Embryonic facial prominence (tissue), 1 donor: Measurements from ENCODE around the gene KRT10.

Experiments
- DNase-seq: peaks from one replicate; pipeline ENCODE4 v3.0.0-alpha.2; 2016; ENCODE audit errors: extremely low spot score

KRT10 gene

GRCh38 chr17:40803617-40804082 lies 18.8 kb downstream of the KRT10 start:
- peak; percentile 31 for DNase-seq

- no peak for DNase-seq
These were observed 21.3 kb downstream of the KRT10 start for GRCh38 chr17:40801157-40801556.

GRCh38 chr17:40800381-40800780 lies 22.0 kb downstream of the KRT10 start:
- DNase-seq: no peak

GRCh38 chr17:40799859-40800258 lies 22.6 kb downstream of the KRT10 start, which contains the start of gene KRT28:
Gene KRT28 (minus strand): TSS chr17:40799959. CDS start chr17:40799893, 66 bp downstream.
- DNase-seq: no peak

- DNase-seq: no peak
These were observed 25.6 kb downstream of the KRT10 start for GRCh38 chr17:40796846-40797245.

- no peak for DNase-seq
These were observed 27.3 kb downstream of the KRT10 start for GRCh38 chr17:40795019-40795667.

- no peak for DNase-seq
These were observed 27.9 kb downstream of the KRT10 start for GRCh38 chr17:40794466-40794865.

GRCh38 chr17:40793832-40794231 lies 28.6 kb downstream of the KRT10 start:
- no peak for DNase-seq

GRCh38 chr17:40791787-40792436 lies 30.5 kb downstream of the KRT10 start:
- peak; percentile 21 for DNase-seq

- peak; percentile 9 for DNase-seq
These were observed 31.3 kb downstream of the KRT10 start for GRCh38 chr17:40791111-40791510.

GRCh38 chr17:40782450-40782849 lies 40.0 kb downstream of the KRT10 start, which contains the start of gene KRT27:
Gene KRT27 (minus strand): TSS chr17:40782550. CDS start chr17:40782493, 57 bp downstream.
- DNase-seq: no peak

GRCh38 chr17:40779181-40779909 lies 43.1 kb downstream of the KRT10 start:
- no peak for DNase-seq

- DNase-seq: no peak
These were observed 44.0 kb downstream of the KRT10 start for GRCh38 chr17:40778461-40778860.

GRCh38 chr17:40777971-40778370 lies 44.4 kb downstream of the KRT10 start:
- no peak for DNase-seq

GRCh38 chr17:40777459-40777858 lies 45.0 kb downstream of the KRT10 start:
- DNase-seq: no peak

GRCh38 chr17:40775945-40776344 lies 46.5 kb downstream of the KRT10 start:
- DNase-seq: no peak

GRCh38 chr17:40772101-40772500 lies 50.3 kb downstream of the KRT10 start, which contains the start of gene KRT26:
Gene KRT26 (minus strand): TSS chr17:40772201. CDS start chr17:40772113, 88 bp downstream.
- DNase-seq: no peak
